PC-9 (cell line): Measurements from ENCODE around the gene CTXND2. TPM values are rescaled to one million over a fixed set of nuclear protein-coding genes. Genes with fewer than 3 reads are reported as not detected.
"Not testable (repeated sequence)": the region's sequence is repeated elsewhere in the genome, so short reads cannot be mapped to it uniquely, and the experiment has no call there.

Experiments used
- Bru-seq: library from RNA; stranded (reverse); fragments of 400-500 nt; gene quantifications from one replicate; lab custom pipeline; 2021; lab: Mats Ljungman, UMichigan
- BruChase-seq, 2 experiments: library from RNA; stranded (reverse); fragments of 400-500 nt; gene quantifications; one replicate each; lab custom pipeline; 2021; lab: Mats Ljungman, UMichigan
- BruUV-seq: library from RNA; stranded (reverse); fragments of 400-500 nt; replicated peaks from 2 replicates; lab custom pipeline; 2021; lab: Mats Ljungman, UMichigan
- CTCF ChIA-PET: fragments of 300-600 bp; sonication (Branson Sonifier 250); formaldehyde crosslinking; loops from one replicate; lab custom pipeline; 2022; ENCODE audit warnings: antibody characterized with exemption; lab: Charles Lee
- POLR2A ChIA-PET: fragments of 300-600 bp; sonication (Branson Sonifier 250); formaldehyde crosslinking; loops from one replicate; lab custom pipeline; 2022; ENCODE audit warnings: antibody characterized with exemption; ENCODE audit not compliant: unreplicated experiment; lab: Charles Lee
- DNase-seq, 2 experiments: peaks; one replicate each; pipeline versions ENCODE4 v3.0.0 to v3.0.0-alpha.2; 2015 to 2022; ENCODE audit warnings: mixed read lengths in 1 of 2
- H2AFZ ChIP-seq: fragments of 200-600 bp; sonication (generic); 2 replicates; pipeline ENCODE4 v1.8.1; 2017; ENCODE audit warnings: antibody characterized with exemption
- H3F3A ChIP-seq: fragments of 200-600 bp; sonication (generic); 2 replicates; pipeline ENCODE4 v1.8.1; 2017; ENCODE audit warnings: antibody characterized with exemption, mild to moderate bottlenecking, low read depth; ENCODE audit not compliant: insufficient read depth
- H3K27ac ChIP-seq: fragments of 200-600 bp; sonication (generic); 2 replicates; pipeline ENCODE4 v1.6.1; 2016; ENCODE audit warnings: mixed run types
- H3K27me3 ChIP-seq: fragments of 200-600 bp; sonication (generic); 2 replicates; pipeline ENCODE4 v1.6.1; 2016; ENCODE audit warnings: low read depth, mixed run types; ENCODE audit not compliant: insufficient read depth
- H3K36me3 ChIP-seq: fragments of 200-600 bp; sonication (generic); 2 replicates; pipeline ENCODE4 v1.6.1; 2016; ENCODE audit warnings: low read depth, mixed run types
- H3K4me1 ChIP-seq: fragments of 200-600 bp; sonication (generic); replicated peaks from 2 replicates; pipeline ENCODE4 v1.6.1; 2016; ENCODE audit warnings: mixed run types; ENCODE audit not compliant: insufficient read depth
- H3K4me2 ChIP-seq: fragments of 200-600 bp; sonication (generic); 2 replicates; pipeline ENCODE4 v1.6.1; 2017; ENCODE audit warnings: mixed run types
- H3K4me3 ChIP-seq: fragments of 200-600 bp; sonication (generic); 2 replicates; pipeline ENCODE4 v1.6.1; 2016; ENCODE audit warnings: mixed run types
- H3K79me2 ChIP-seq: fragments of 200-600 bp; sonication (generic); 2 replicates; pipeline ENCODE4 v1.6.1; 2017; ENCODE audit warnings: low read depth, mixed run types
- H3K9me2 ChIP-seq: fragments of 200-600 bp; sonication (generic); 2 replicates; pipeline ENCODE4 v1.8.1; 2017; ENCODE audit warnings: mild to moderate bottlenecking; ENCODE audit not compliant: insufficient read depth
- H3K9me3 ChIP-seq: fragments of 200-600 bp; sonication (generic); 2 replicates; pipeline ENCODE4 v1.8.1; 2016; ENCODE audit warnings: low read depth; ENCODE audit not compliant: insufficient read depth
- H4K20me1 ChIP-seq: fragments of 200-600 bp; sonication (generic); 2 replicates; pipeline ENCODE4 v1.8.1; 2017; ENCODE audit not compliant: insufficient read depth
- EZH2 ChIP-seq: fragments of 200-600 bp; sonication (generic); IDR thresholded peaks from 2 replicates; pipeline ENCODE4 v1.8.0; 2017; ENCODE audit warnings: antibody characterized with exemption, low read depth
- intact Hi-C: fragments of 100-400 bp; cut with micrococcal nuclease; formaldehyde crosslinking; loops from one replicate; pipeline ENCODE4 v1.10.0; 2022; ENCODE audit not compliant: unreplicated experiment
- long read RNA-seq: library from polyadenylated mRNA; stranded (forward); transcript quantifications from one replicate; pipeline ENCODE4 v2.0.0, GENCODE V29; 2022
- total RNA-seq: library from RNA; stranded (reverse); gene quantifications from 2 replicates; pipeline ENCODE4 v1.2.3, GENCODE V29; 2021
- TF ChIP-seq, protein P1 (sequence below): fragments of 200-600 bp; sonication (generic); conservative IDR thresholded peaks from 2 replicates; pipeline ENCODE4 v1.6.1; 2017; ENCODE audit warnings: mixed run types, antibody characterized with exemption, mild to moderate bottlenecking, moderate library complexity

The CTXND2 gene
- total RNA-seq: not detected in 2 replicates
- percentile 8 among the genes with signal in this experiment for Bru-seq, nascent RNA
- BruChase-seq, experiment 1, labeled RNA remaining after a 2-hour chase: percentile 5 among the genes with signal in this experiment
- percentile 8 among the genes with signal in this experiment for BruChase-seq, experiment 2, labeled RNA remaining after a 6-hour chase
- long read RNA-seq: 0 reads

DNA sequence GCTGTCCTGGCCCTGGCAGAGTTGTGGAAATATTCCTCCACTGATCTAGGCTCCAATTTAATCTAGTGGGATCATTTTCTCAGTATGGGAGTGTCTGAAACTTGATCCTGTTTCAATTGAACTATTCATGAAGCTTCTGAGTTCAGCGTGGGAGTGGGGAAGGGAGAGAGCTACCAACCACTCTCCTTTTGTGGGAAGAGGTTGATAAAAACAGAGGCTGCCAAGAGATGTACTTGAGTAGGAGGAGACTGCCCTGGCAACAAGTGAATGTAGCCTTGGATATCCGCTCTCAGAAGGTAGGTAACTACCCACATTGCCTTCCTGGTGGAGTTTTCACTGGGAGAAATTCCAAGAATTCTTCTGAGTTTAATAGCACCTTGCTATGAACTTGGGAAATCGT lies at the start of gene CTXND2:
Gene CTXND2 (plus strand): TSS at position 119 of the 400 bp plus-strand sequence. CDS start 25,179 bp downstream, outside the sequence.
- intact Hi-C loops: no loop called here
- H3K4me3 ChIP-seq: no peak within 1 kb of the TSS
- ChIA-PET POLR2A (interaction anchor here (0.6 kb wide), 1 partner anchor 258 kb away, joined by 4 read pairs; the partner anchor contains the start of gene ENSA), CTCF (no interaction called here)
- BruUV-seq: no TSS peak
- H3K4me1 ChIP-seq: peaks cover 5% of the 10 kb centered on the region
- H3F3A ChIP-seq: peaks cover 8% of the 10 kb centered on the region
- no peaks in the 10 kb centered on the region for H3K9me2 ChIP-seq
- H4K20me1 ChIP-seq: no peaks in the 10 kb centered on the region
- no peaks in the 10 kb centered on the region for H3K79me2 ChIP-seq
- TF ChIP-seq, protein P1, sequence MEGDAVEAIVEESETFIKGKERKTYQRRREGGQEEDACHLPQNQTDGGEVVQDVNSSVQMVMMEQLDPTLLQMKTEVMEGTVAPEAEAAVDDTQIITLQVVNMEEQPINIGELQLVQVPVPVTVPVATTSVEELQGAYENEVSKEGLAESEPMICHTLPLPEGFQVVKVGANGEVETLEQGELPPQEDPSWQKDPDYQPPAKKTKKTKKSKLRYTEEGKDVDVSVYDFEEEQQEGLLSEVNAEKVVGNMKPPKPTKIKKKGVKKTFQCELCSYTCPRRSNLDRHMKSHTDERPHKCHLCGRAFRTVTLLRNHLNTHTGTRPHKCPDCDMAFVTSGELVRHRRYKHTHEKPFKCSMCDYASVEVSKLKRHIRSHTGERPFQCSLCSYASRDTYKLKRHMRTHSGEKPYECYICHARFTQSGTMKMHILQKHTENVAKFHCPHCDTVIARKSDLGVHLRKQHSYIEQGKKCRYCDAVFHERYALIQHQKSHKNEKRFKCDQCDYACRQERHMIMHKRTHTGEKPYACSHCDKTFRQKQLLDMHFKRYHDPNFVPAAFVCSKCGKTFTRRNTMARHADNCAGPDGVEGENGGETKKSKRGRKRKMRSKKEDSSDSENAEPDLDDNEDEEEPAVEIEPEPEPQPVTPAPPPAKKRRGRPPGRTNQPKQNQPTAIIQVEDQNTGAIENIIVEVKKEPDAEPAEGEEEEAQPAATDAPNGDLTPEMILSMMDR: no peak
- TF ChIP-seq EZH2: no peak
- 0 out of 2 replicates have a peak within 1 kb of the TSS, but pooled peaks have one; percentile 37 for H2AFZ ChIP-seq
- DNase-seq: no peak
- H3K27me3 ChIP-seq: no peaks in the 10 kb centered on the region
- no peaks in the 10 kb centered on the region for H3K36me3 ChIP-seq
- no peaks in the 10 kb centered on the region for H3K9me3 ChIP-seq
- no peak within 1 kb of the TSS for H3K27ac ChIP-seq
- H3K4me2 ChIP-seq: no peak within 1 kb of the TSS

DNA sequence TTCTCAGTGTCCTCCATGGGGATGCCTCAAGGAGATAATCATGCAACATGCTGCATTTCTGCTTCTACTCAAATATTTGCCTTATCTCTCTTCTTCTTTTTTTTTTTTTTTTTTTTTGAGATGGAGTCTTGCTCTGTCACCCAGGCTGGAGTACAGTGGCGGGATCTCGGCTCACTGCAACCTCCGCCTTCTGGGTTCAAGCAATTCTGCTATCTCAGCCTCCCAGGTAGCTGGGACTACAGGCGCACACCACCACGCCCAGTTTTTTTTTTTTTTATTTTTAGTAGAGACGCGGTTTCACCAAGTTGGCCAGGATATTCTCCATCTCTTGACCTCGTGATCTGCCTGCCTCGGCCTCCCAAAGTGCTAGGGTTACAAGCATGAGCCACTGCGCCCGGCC lies 46.1 kb upstream of the CTXND2 start:
- H3K4me1 ChIP-seq, H3F3A ChIP-seq, H3K79me2 ChIP-seq, H3K36me3 ChIP-seq, DNase-seq, H2AFZ ChIP-seq, H3K27ac ChIP-seq, H3K4me2 ChIP-seq, H3K4me3 ChIP-seq, H3K27me3 ChIP-seq, BruUV-seq, H4K20me1 ChIP-seq, H3K9me2 ChIP-seq, CTCF ChIA-PET, intact Hi-C loops, H3K9me3 ChIP-seq: not testable (repeated sequence)
- POLR2A ChIA-PET: interaction anchor here (0.7 kb wide), 1 partner anchor 191 kb away, joined by 20 read pairs; no protein-coding TSS in a partner anchor

DNA sequence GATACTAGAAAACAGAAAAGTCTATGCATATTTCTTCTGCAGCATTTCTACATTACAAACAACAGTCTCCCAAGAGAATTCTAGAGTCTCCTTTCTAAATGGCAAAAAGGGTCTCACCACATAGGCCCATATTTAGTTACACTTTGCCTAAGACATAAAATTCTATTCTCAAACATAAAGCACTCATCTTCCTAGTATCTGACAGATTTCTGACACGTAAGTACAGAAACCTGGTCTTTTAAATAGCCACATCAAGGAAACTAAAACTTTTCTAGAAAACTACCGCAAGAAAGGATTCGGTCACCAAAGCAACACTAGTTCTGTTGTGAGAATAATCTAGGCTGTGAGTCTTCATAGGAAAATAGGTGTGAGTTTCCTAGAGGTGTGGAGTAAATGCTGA lies 45.3 kb upstream of the CTXND2 start:
- POLR2A ChIA-PET: no interaction called here
- intact Hi-C loops: no loop called here

More for the DNA sequence above, 45.3 kb upstream of the CTXND2 start:
- H3F3A ChIP-seq: no peaks in the 10 kb centered on the region; the same call in 1 of the 2 replicates
- no TSS peak for BruUV-seq
- H3K9me3 ChIP-seq: no peaks in the 10 kb centered on the region
- CTCF ChIA-PET: no interaction called here
- no peak overlapping the region for H3K4me2 ChIP-seq
- TF ChIP-seq EZH2: no peak
- TF ChIP-seq, protein P1: no peak
- H3K4me3 ChIP-seq: no peak overlapping the region
- H2AFZ ChIP-seq: no peak overlapping the region
- DNase-seq: no peak
- H3K4me1 ChIP-seq: no peaks in the 10 kb centered on the region
- no peaks in the 10 kb centered on the region for H3K27me3 ChIP-seq
- H3K27ac ChIP-seq: no peak overlapping the region
- no peaks in the 10 kb centered on the region for H3K79me2 ChIP-seq
- no peaks in the 10 kb centered on the region for H3K9me2 ChIP-seq
- H4K20me1 ChIP-seq: no peaks in the 10 kb centered on the region; the same call in 1 of the 2 replicates
- H3K36me3 ChIP-seq: no peaks in the 10 kb centered on the region
